ENCODE measurements around the gene CDRT15L2. TPM values are rescaled to one million over a fixed set of nuclear protein-coding genes. Genes with fewer than 3 reads are reported as not detected.
"Not testable (repeated sequence)": the region's sequence is repeated elsewhere in the genome, so short reads cannot be mapped to it uniquely, and the experiment has no call there.

The CDRT15L2 gene
- total RNA-seq, 1 experiment from 2014 or later = not detected

- DNase-seq (no peak), ATAC-seq (no peak)
- Histone ChIP-seq H3K79me2 (ENCODE audit: low read length) (no peaks in the 10 kb centered on the region), H3K27ac (ENCODE audit: low read length) (no peak overlapping the region), H3K27me3 (ENCODE audit: low read length) (peaks cover 23% of the 10 kb centered on the region), H3K9me2 (replicated peaks; ENCODE audit: low read length) (no peaks in the 10 kb centered on the region), H3K4me3 (ENCODE audit: low read length) (no peak overlapping the region), H3K4me1 (ENCODE audit: insufficient read depth, low read length) (no peaks in the 10 kb centered on the region), H3F3A (ENCODE audit: low read length, unreplicated experiment) (no peaks in the 10 kb centered on the region), H3K4me2 (ENCODE audit: low read length) (no peak overlapping the region), H2AFZ (ENCODE audit: low read length) (no peak overlapping the region), H3K36me3 (ENCODE audit: low read depth, low read length) (no peaks in the 10 kb centered on the region), H3K9ac (ENCODE audit: low read length) (no peak overlapping the region), H3K9me3 (ENCODE audit: low read length) (no peaks in the 10 kb centered on the region), H4K20me1 (ENCODE audit: low read length) (no peaks in the 10 kb centered on the region)
- intact Hi-C loops (cut with micrococcal nuclease) = no loop called here
- BruUV-seq (replicated peaks) = no TSS peak
- CTCF ChIA-PET = no interaction called here
- TF ChIP-seq CTCF (conservative IDR thresholded peaks at IDR 0.05; ENCODE audit: low read depth, low read length) (no peak), EZH2phosphoT487 (IDR thresholded peaks at IDR 0.05; ENCODE audit: borderline replicate concordance, low read length) (no peak), EZH2 (IDR thresholded peaks at IDR 0.05; ENCODE audit: low read length, unreplicated experiment) (no peak)
- POLR2A ChIA-PET (ENCODE audit: unreplicated experiment) = no interaction called here
These were observed 13.8 kb upstream of the CDRT15L2 start for GRCh38 chr17:20565711-20566110.

GRCh38 chr17:20566736-20567135 is 12.8 kb upstream of the CDRT15L2 start:
- H4K20me1 ChIP-seq (ENCODE audit: low read length); BruUV-seq (replicated peaks); H3K9me2 ChIP-seq (replicated peaks; ENCODE audit: low read length); intact Hi-C loops (cut with micrococcal nuclease); H3K4me2 ChIP-seq (ENCODE audit: low read length); H3K27ac ChIP-seq (ENCODE audit: low read length); H3K79me2 ChIP-seq (ENCODE audit: low read length); ATAC-seq; H2AFZ ChIP-seq (ENCODE audit: low read length); H3K9me3 ChIP-seq (ENCODE audit: low read length); DNase-seq; H3K4me3 ChIP-seq (ENCODE audit: low read length); H3K9ac ChIP-seq (ENCODE audit: low read length); H3K36me3 ChIP-seq (ENCODE audit: low read depth, low read length); CTCF ChIA-PET; H3K4me1 ChIP-seq (ENCODE audit: insufficient read depth, low read length); H3F3A ChIP-seq (ENCODE audit: low read length, unreplicated experiment); POLR2A ChIA-PET (ENCODE audit: unreplicated experiment): not testable (repeated sequence)
- peaks cover 17% of the 10 kb centered on the region; the same call in 1 of the 2 replicates for H3K27me3 ChIP-seq (ENCODE audit: low read length)

- H3K27ac ChIP-seq (ENCODE audit: low read length); H3K4me2 ChIP-seq (ENCODE audit: low read length); H2AFZ ChIP-seq (ENCODE audit: low read length); H3K4me3 ChIP-seq (ENCODE audit: low read length); intact Hi-C loops (cut with micrococcal nuclease); H3K4me1 ChIP-seq (ENCODE audit: insufficient read depth, low read length); H3F3A ChIP-seq (ENCODE audit: low read length, unreplicated experiment); DNase-seq; H4K20me1 ChIP-seq (ENCODE audit: low read length); BruUV-seq (replicated peaks); H3K9ac ChIP-seq (ENCODE audit: low read length); H3K9me2 ChIP-seq (replicated peaks; ENCODE audit: low read length); H3K79me2 ChIP-seq (ENCODE audit: low read length); H3K36me3 ChIP-seq (ENCODE audit: low read depth, low read length); H3K9me3 ChIP-seq (ENCODE audit: low read length); POLR2A ChIA-PET (ENCODE audit: unreplicated experiment); ATAC-seq: not testable (repeated sequence)
- peaks cover 20% of the 10 kb centered on the region; the same call in 1 of the 2 replicates for H3K27me3 ChIP-seq (ENCODE audit: low read length)
- CTCF ChIA-PET = interaction anchor here (0.6 kb wide), 1 partner anchor 946 kb away, joined by 5 read pairs; no protein-coding TSS in a partner anchor
These were observed 12.1 kb upstream of the CDRT15L2 start for GRCh38 chr17:20567421-20567820.

- H3F3A ChIP-seq (ENCODE audit: low read length, unreplicated experiment); H3K9ac ChIP-seq (ENCODE audit: low read length); ATAC-seq; CTCF ChIA-PET; H4K20me1 ChIP-seq (ENCODE audit: low read length); H3K4me3 ChIP-seq (ENCODE audit: low read length); H3K27ac ChIP-seq (ENCODE audit: low read length); H3K4me2 ChIP-seq (ENCODE audit: low read length); BruUV-seq (replicated peaks); intact Hi-C loops (cut with micrococcal nuclease); H3K4me1 ChIP-seq (ENCODE audit: insufficient read depth, low read length); DNase-seq; H3K36me3 ChIP-seq (ENCODE audit: low read depth, low read length); POLR2A ChIA-PET (ENCODE audit: unreplicated experiment); H3K9me2 ChIP-seq (replicated peaks; ENCODE audit: low read length); H2AFZ ChIP-seq (ENCODE audit: low read length); H3K9me3 ChIP-seq (ENCODE audit: low read length); H3K79me2 ChIP-seq (ENCODE audit: low read length): not testable (repeated sequence)
- H3K27me3 ChIP-seq (ENCODE audit: low read length) = peaks cover 20% of the 10 kb centered on the region; the same call in 1 of the 2 replicates
These were observed 10.9 kb upstream of the CDRT15L2 start for GRCh38 chr17:20568604-20569003.

- H3F3A ChIP-seq (ENCODE audit: low read length, unreplicated experiment); H3K4me3 ChIP-seq (ENCODE audit: low read length); H3K27me3 ChIP-seq (ENCODE audit: low read length); DNase-seq; H3K27ac ChIP-seq (ENCODE audit: low read length); H3K4me1 ChIP-seq (ENCODE audit: insufficient read depth, low read length); H3K9me2 ChIP-seq (replicated peaks; ENCODE audit: low read length); H2AFZ ChIP-seq (ENCODE audit: low read length); CTCF ChIA-PET; BruUV-seq (replicated peaks); H3K36me3 ChIP-seq (ENCODE audit: low read depth, low read length); POLR2A ChIA-PET (ENCODE audit: unreplicated experiment); H3K9me3 ChIP-seq (ENCODE audit: low read length); H3K4me2 ChIP-seq (ENCODE audit: low read length); intact Hi-C loops (cut with micrococcal nuclease); H3K79me2 ChIP-seq (ENCODE audit: low read length); H3K9ac ChIP-seq (ENCODE audit: low read length); H4K20me1 ChIP-seq (ENCODE audit: low read length): not testable (repeated sequence)
- ATAC-seq = peak; percentile 20; the same call in 1 of the 2 replicates
These were observed 7.9 kb upstream of the CDRT15L2 start for GRCh38 chr17:20571653-20572052.

GRCh38 chr17:20573216-20573615 is 6.3 kb upstream of the CDRT15L2 start:
- H3K27ac ChIP-seq (ENCODE audit: low read length); H3K4me2 ChIP-seq (ENCODE audit: low read length); ATAC-seq; H3K4me1 ChIP-seq (ENCODE audit: insufficient read depth, low read length); POLR2A ChIA-PET (ENCODE audit: unreplicated experiment); CTCF ChIA-PET; H4K20me1 ChIP-seq (ENCODE audit: low read length); DNase-seq; H2AFZ ChIP-seq (ENCODE audit: low read length); H3K27me3 ChIP-seq (ENCODE audit: low read length); H3K4me3 ChIP-seq (ENCODE audit: low read length); H3K79me2 ChIP-seq (ENCODE audit: low read length); BruUV-seq (replicated peaks); intact Hi-C loops (cut with micrococcal nuclease); H3F3A ChIP-seq (ENCODE audit: low read length, unreplicated experiment); H3K9ac ChIP-seq (ENCODE audit: low read length); H3K36me3 ChIP-seq (ENCODE audit: low read depth, low read length); H3K9me3 ChIP-seq (ENCODE audit: low read length); H3K9me2 ChIP-seq (replicated peaks; ENCODE audit: low read length): not testable (repeated sequence)

All from PC-3 (cell line).